ENCODE results near the gene MAP3K15.
A peak's percentile ranks its signal among the peaks of the same experiment; 100 is the strongest.

The MAP3K15 gene

GRCh38 chrX:19343535-19344408 is 171.5 kb downstream of the MAP3K15 start, which contains the start of gene PDHA1:
TSS of gene PDHA1 (plus strand) at chrX:19343927. CDS start at chrX:19344038, 111 bp downstream.
- peak; percentile 90 to 91 for DNase-seq

DNA sequence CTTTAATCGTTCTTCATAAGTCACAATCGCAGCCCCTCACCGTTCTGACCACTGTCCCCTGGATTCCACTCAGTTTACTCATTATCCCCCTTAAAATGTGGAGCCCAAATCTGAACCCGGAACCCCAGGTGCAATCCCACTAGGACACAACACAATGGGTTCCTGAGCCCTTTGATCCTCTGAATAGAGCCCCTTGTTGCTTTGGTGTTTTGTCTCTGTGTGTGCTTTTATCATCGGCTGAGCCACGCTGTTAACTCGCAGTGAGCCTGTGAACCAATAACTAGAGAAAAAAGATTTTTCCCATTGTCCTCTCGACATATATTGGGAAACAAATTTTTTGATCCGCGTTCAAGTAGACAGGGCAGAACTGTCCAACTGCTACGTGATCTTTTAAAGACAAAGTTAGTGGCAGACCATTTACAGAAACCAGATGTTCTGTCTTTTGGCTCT is 172.2 kb downstream of the MAP3K15 start:
- DNase-seq, result no peak

DNA sequence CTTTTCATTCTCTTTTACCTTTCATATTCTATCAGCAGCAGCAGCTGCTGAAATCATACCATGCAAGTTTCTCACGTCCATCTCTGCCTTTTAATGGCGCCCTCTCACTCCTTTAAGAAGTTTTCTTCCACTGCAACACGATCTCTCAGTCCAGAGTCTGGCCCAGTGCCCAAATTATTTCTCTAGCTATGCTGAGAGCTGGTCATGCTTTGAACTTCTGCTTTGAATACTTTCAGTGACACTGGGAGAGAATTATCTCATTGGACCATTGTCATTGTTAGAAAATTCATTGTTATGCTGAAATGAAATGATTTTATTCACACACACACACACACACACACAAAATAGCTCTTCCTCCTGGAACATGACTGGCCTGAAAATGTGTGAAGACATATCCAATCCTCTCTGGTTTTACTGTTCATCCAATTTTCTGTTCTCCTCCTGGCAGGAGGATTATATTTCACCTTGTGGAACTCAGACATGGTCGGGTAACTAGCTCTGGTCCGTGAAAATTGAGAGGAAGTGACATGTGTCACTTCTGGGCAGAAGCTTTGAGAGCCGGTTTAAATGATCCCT is 172.9 kb downstream of the MAP3K15 start:
- DNase-seq, result peak; percentile 37 to 49

DNA sequence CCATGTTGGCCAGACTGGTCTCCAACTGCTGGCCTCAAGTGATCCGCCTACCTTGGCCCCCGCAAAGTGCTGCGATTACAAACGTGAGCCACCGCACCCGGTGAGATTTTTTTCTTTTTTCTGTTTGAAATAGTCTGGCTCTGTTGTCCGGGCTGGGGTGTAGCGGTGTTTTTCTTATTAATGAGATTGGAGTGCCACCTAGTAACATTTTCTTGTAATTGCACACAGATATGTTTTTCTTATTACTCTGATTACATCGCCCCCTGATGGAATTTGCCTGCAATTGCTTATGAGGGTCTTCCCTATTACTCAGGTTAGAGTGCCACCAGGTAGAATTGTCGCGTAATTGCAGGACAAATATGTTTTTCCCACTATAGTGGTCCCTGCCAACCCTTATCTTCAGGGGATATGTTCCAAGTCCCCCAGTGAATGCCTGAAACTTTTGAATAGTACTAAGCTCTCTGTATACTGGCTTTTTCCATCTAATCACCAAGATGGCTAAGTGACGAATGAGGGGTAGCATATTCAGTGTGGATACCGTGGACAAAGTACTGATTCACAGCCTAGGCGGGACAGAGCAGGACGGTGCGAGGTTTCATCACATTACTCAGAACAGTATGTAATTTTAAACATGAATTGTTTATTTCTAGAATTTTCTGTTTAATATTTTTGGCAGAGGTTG is 180.2 kb downstream of the MAP3K15 start:
- peak; percentile 46 to 55 for DNase-seq

DNA sequence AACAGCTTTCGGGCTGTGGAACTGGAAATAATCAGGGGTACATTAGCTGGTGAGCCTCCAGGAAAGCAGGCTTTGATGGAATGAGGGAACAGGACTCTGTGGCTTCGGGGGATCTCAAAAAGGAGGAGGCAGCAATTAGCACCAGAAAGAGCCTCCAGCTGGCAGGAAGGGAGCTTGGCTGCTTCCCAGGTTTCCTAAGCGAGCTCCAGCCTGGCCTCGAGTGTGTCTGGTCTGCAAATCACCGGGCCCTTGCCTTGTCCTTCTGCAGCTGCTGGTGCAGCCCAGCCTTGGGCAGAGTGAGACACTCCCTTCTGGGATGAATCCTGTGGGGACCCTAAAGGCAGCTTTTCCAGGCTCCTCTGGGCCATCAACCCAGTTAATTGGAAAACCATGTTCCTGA is 182.3 kb downstream of the MAP3K15 start:
- DNase-seq, result no peak

DNA sequence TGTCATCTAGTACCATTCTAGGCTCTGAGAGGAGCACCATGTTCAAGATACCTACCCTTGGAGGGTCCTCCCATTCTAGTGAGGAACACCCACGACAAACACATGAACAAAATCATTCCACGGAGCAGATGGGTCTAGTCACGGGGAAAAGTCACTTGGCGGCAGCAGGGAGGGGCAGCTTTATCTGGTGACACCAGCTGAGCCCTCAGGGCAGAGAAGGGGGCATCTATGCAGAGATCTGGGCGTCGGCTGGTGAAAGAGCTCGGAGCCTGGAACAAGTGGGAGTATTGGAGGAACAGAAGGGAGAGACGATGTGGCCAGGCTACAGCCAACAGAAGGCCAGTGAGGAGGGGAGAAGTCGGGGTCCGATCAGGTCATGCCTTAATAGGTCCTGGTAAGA is 183.5 kb downstream of the MAP3K15 start:
- no peak for DNase-seq

GRCh38 chrX:19326567-19326966 is 188.7 kb downstream of the MAP3K15 start:
- DNase-seq, result no peak

All from inflammatory macrophage treated with lipopolysaccharide for 1 hour (primary cell).